Measurements from ENCODE around the gene NT5DC2. TPM values are rescaled to one million over a fixed set of nuclear protein-coding genes. Genes with fewer than 3 reads are reported as not detected.
A peak's percentile ranks its signal among the peaks of the same experiment; 100 is the strongest.

NT5DC2 gene
- total RNA-seq, 2 experiments from 2014 or later, result 118 to 144 TPM

GRCh38 chr3:52480768-52481715 lies 52.6 kb downstream of the NT5DC2 start:
- DNase-seq (ENCODE audit: low spot score), result no peak
- no peak for TF ChIP-seq EZH2phosphoT487 (IDR thresholded peaks at IDR 0.05; ENCODE audit: borderline replicate concordance, low read depth, low read length)
- TF ChIP-seq CTCF (conservative IDR thresholded peaks at IDR 0.05; ENCODE audit: low read length), result no peak
- no peaks in the 10 kb centered on the region for H3K4me1 ChIP-seq (ENCODE audit: insufficient read depth, low read length, poor library complexity, severe bottlenecking)
- intact Hi-C loops (cut with micrococcal nuclease; ENCODE audit: unreplicated experiment), result no loop called here
- H3K4me2 ChIP-seq (ENCODE audit: low read length), result no peak overlapping the region
- no peak overlapping the region for H3K4me3 ChIP-seq (ENCODE audit: low read depth, low read length, poor library complexity, severe bottlenecking)
- TSS peak; percentile 48 for BruUV-seq (replicated peaks)
- ChIA-PET CTCF (ENCODE audit: unreplicated experiment) (no interaction called here), POLR2A (no interaction called here)
- no peak overlapping the region for H2AFZ ChIP-seq (ENCODE audit: low read length)
- H3K9me3 ChIP-seq (ENCODE audit: low read length), result no peaks in the 10 kb centered on the region
- no peaks in the 10 kb centered on the region for H3K79me2 ChIP-seq (ENCODE audit: insufficient read depth, low read depth, low read length)
- H4K20me1 ChIP-seq (ENCODE audit: insufficient read depth, low read length), result no peaks in the 10 kb centered on the region
- H3K36me3 ChIP-seq (ENCODE audit: insufficient read depth, low read length), result peaks cover 74% of the 10 kb centered on the region
- no peak overlapping the region for H3K27ac ChIP-seq (ENCODE audit: low read depth, low read length, poor library complexity, severe bottlenecking)
- H3K9me2 ChIP-seq (ENCODE audit: insufficient read depth, low read length), result no peaks in the 10 kb centered on the region

- ChIA-PET CTCF (ENCODE audit: unreplicated experiment) (no interaction called here), POLR2A (no interaction called here)
- Histone ChIP-seq H3K4me1 (ENCODE audit: insufficient read depth, low read length, poor library complexity, severe bottlenecking) (no peaks in the 10 kb centered on the region), H3K4me2 (ENCODE audit: low read length) (no peak overlapping the region), H3K9me2 (ENCODE audit: insufficient read depth, low read length) (no peaks in the 10 kb centered on the region), H4K20me1 (ENCODE audit: insufficient read depth, low read length) (no peaks in the 10 kb centered on the region), H2AFZ (ENCODE audit: low read length) (no peak overlapping the region), H3K27ac (ENCODE audit: low read depth, low read length, poor library complexity, severe bottlenecking) (no peak overlapping the region), H3K9me3 (ENCODE audit: low read length) (no peaks in the 10 kb centered on the region), H3K79me2 (ENCODE audit: insufficient read depth, low read depth, low read length) (no peaks in the 10 kb centered on the region), H3K4me3 (ENCODE audit: low read depth, low read length, poor library complexity, severe bottlenecking) (no peak overlapping the region), H3K36me3 (ENCODE audit: insufficient read depth, low read length) (peaks cover 78% of the 10 kb centered on the region)
- BruUV-seq (replicated peaks), result no TSS peak
- intact Hi-C loops (cut with micrococcal nuclease; ENCODE audit: unreplicated experiment), result no loop called here
- no peak for TF ChIP-seq EZH2phosphoT487 (IDR thresholded peaks at IDR 0.05; ENCODE audit: borderline replicate concordance, low read depth, low read length)
- no peak for TF ChIP-seq CTCF (conservative IDR thresholded peaks at IDR 0.05; ENCODE audit: low read length)
- no peak for DNase-seq (ENCODE audit: low spot score)
Measured at GRCh38 chr3:52479877-52480575, 53.6 kb downstream of the NT5DC2 start.

Measured in OCI-LY7 (cell line).